Right atrium auricular region (tissue), 2 donors: Measurements from ENCODE around the gene DKK3. TPM values are rescaled to one million over a fixed set of nuclear protein-coding genes. Genes with fewer than 3 reads are reported as not detected.

Experiments used
- DNase-seq: peaks from one replicate; pipeline ENCODE4 v3.0.0-alpha.2; 2019; ENCODE audit warnings: low spot score
- H3K27ac ChIP-seq, 2 donors: fragments of 200-600 bp; sonication (generic); 1 replicate in 1 of 2; 2 replicates in 1 of 2; pipeline ENCODE4 v1.5.1; 2016 to 2019
- H3K27me3 ChIP-seq, 2 donors: fragments of 200-600 bp; sonication (generic); one replicate each; pipeline versions ENCODE4 v1.5.1 to v1.6.0; 2017 to 2019
- H3K36me3 ChIP-seq: fragments of 200-600 bp; sonication (generic); one replicate; pipeline ENCODE4 v1.5.1; 2016
- H3K4me1 ChIP-seq, 2 donors: fragments of 200-600 bp; sonication (generic); one replicate each; pipeline versions ENCODE4 v1.5.1 to v1.6.0; 2017 to 2019
- H3K4me3 ChIP-seq, 2 donors: fragments of 200-600 bp; sonication (generic); 1 replicate in 1 of 2; 2 replicates in 1 of 2; pipeline ENCODE4 v1.5.1; 2017 to 2019; ENCODE audit warnings: mild to moderate bottlenecking in 1 of 2, moderate library complexity in 1 of 2
- H3K9me3 ChIP-seq, 2 donors: fragments of 200-600 bp; sonication (generic); one replicate each; pipeline ENCODE4 v1.5.1; 2019
- CTCF ChIP-seq, 2 donors: fragments of 200-600 bp; sonication (generic); IDR thresholded peaks; one replicate each; pipeline ENCODE4 v1.5.1; 2019; ENCODE audit warnings: antibody characterized with exemption in 2 of 2
- total RNA-seq, 2 donors: library from RNA; depleted of rRNA; stranded (reverse); fragments of >200 nt; gene quantifications; one replicate each; pipeline ENCODE4 v1.1.0, GENCODE V29; 2016

Gene DKK3
- total RNA-seq, 2 donors from 2014 or later = 2,934 to 5,316 TPM

- Histone ChIP-seq H3K27me3 (no peaks in the 10 kb centered on the region), H3K27ac (no peak overlapping the region), H3K4me1 (peaks cover 0 to 26% of the 10 kb centered on the region in 2 donors), H3K4me3 (no peak overlapping the region), H3K36me3 (no peaks in the 10 kb centered on the region), H3K9me3 (no peaks in the 10 kb centered on the region)
- TF ChIP-seq CTCF (IDR thresholded peaks at IDR 0.05) = no peak
- DNase-seq = no peak
Measured at GRCh38 chr11:12032968-12033367, 24.5 kb upstream of the DKK3 start.

GRCh38 chr11:12031856-12032544 lies 23.6 kb upstream of the DKK3 start:
- Histone ChIP-seq H3K36me3 (no peaks in the 10 kb centered on the region), H3K4me1 (peaks cover 0 to 32% of the 10 kb centered on the region in 2 donors), H3K4me3 (no peak overlapping the region), H3K27ac (peak overlapping the region in 1 of 2 donors; percentile 58), H3K9me3 (no peaks in the 10 kb centered on the region), H3K27me3 (no peaks in the 10 kb centered on the region)
- TF ChIP-seq CTCF (IDR thresholded peaks at IDR 0.05) = no peak
- DNase-seq = no peak

GRCh38 chr11:12029738-12030363 lies 21.4 kb upstream of the DKK3 start:
- DNase-seq = no peak
- no peaks in the 10 kb centered on the region for H3K36me3 ChIP-seq
- H3K4me3 ChIP-seq = no peak overlapping the region
- H3K27me3 ChIP-seq = no peaks in the 10 kb centered on the region
- peaks cover under 1 to 2% of the 10 kb centered on the region in 2 donors for H3K9me3 ChIP-seq
- TF ChIP-seq CTCF (IDR thresholded peaks at IDR 0.05) = no peak
- peak overlapping the region; percentile 40 to 63 for H3K27ac ChIP-seq
- peaks cover 0 to 32% of the 10 kb centered on the region in 2 donors for H3K4me1 ChIP-seq

GRCh38 chr11:12029119-12029518 lies 20.7 kb upstream of the DKK3 start:
- Histone ChIP-seq H3K36me3 (no peaks in the 10 kb centered on the region), H3K27ac (peak overlapping the region; percentile 40 to 63), H3K9me3 (peaks cover 4 to 7% of the 10 kb centered on the region in 2 donors), H3K4me1 (peaks cover 0 to 32% of the 10 kb centered on the region in 2 donors), H3K27me3 (no peaks in the 10 kb centered on the region), H3K4me3 (no peak overlapping the region)
- DNase-seq = no peak
- no peak for TF ChIP-seq CTCF (IDR thresholded peaks at IDR 0.05)

- H3K27ac ChIP-seq = peak overlapping the region; percentile 40 to 63
- no peaks in the 10 kb centered on the region for H3K36me3 ChIP-seq
- H3K9me3 ChIP-seq = peaks cover 4 to 7% of the 10 kb centered on the region in 2 donors
- no peaks in the 10 kb centered on the region for H3K27me3 ChIP-seq
- H3K4me1 ChIP-seq = peaks cover 0 to 32% of the 10 kb centered on the region in 2 donors
- no peak for TF ChIP-seq CTCF (IDR thresholded peaks at IDR 0.05)
- no peak overlapping the region for H3K4me3 ChIP-seq
- no peak for DNase-seq
Measured at GRCh38 chr11:12028303-12028702, 19.9 kb upstream of the DKK3 start.
